ENCODE measurements around the gene MAN1A2. TPM values are rescaled to one million over a fixed set of nuclear protein-coding genes. Genes with fewer than 3 reads are reported as not detected.
A peak's percentile ranks its signal among the peaks of the same experiment; 100 is the strongest.

Gene MAN1A2
- total and polyA plus RNA-seq, 9 of the 15 experiments (the other 6 are each of a cell fraction or from before 2014, with no cell fraction given) = 4.2 to 38.4 (median 18.7) TPM

- TF ChIP-seq CBX1 (IDR thresholded peaks at IDR 0.05; ENCODE audit: low read depth) (no peak), E2F6 (IDR thresholded peaks at IDR 0.05; ENCODE audit: borderline replicate concordance in 1 of 2, extremely low read depth in 1 of 2, insufficient read depth in 1 of 2, insufficient read length in 1 of 2, low read depth in 1 of 2, low read length in 1 of 2, poor library complexity in 1 of 2, severe bottlenecking in 1 of 2) (peak in 1 of 2 experiments; percentile 25), ZBTB8A (IDR thresholded peaks at IDR 0.05; ENCODE audit: partially characterized antibody) (no peak), PBX2 (CRISPR knock-in tag; IDR thresholded peaks at IDR 0.05; ENCODE audit: low read depth) (no peak), PBX2 (tag; conservative IDR thresholded peaks at IDR 0.05; ENCODE audit: low read depth) (0 out of 2 replicates have a peak, but pooled peaks have one; percentile 27), BCLAF1 (IDR thresholded peaks at IDR 0.05; ENCODE audit: borderline replicate concordance in 1 of 2, control insufficient read depth in 1 of 2, low read depth in 2 of 2, low read length in 1 of 2) (no peak), NR0B1 (IDR thresholded peaks at IDR 0.05; ENCODE audit: partially characterized antibody) (no peak), NFE2 (IDR thresholded peaks at IDR 0.05; ENCODE audit: low read depth) (peak; percentile 95), PHTF2 (CRISPR knock-in tag; IDR thresholded peaks at IDR 0.05) (no peak)
These were observed 1.2 kb downstream of the MAN1A2 start (continued) for GRCh38 chr1:117368116-117369108.

Measured in K562 (cell line).